Choroid plexus epithelial cell (primary cell): ENCODE data around the gene FBXW11.
"Not testable (repeated sequence)": the region's sequence is repeated elsewhere in the genome, so short reads cannot be mapped to it uniquely, and the experiment has no call there.

Experiments
- DNase-seq: peaks from one replicate; pipeline ENCODE4 v3.0.0-alpha.2; 2010; ENCODE audit warnings: low read depth
- H3K4me3 ChIP-seq: 2 replicates; pipeline ENCODE4 v1.5.1; 2011; ENCODE audit warnings: low read depth, mild to moderate bottlenecking, control low read depth, low read length, moderate library complexity
- TF ChIP-seq, protein P1 (sequence below): conservative IDR thresholded peaks from 2 replicates; pipeline ENCODE4 v1.5.1; 2011; ENCODE audit warnings: low read depth, mild to moderate bottlenecking, control low read depth, inconsistent platforms, low read length, moderate library complexity

Gene FBXW11

GRCh38 chr5:172020110-172020786 lies 13.8 kb upstream of the FBXW11 start:
- H3K4me3 ChIP-seq = not testable (repeated sequence)
- TF ChIP-seq, protein P1, sequence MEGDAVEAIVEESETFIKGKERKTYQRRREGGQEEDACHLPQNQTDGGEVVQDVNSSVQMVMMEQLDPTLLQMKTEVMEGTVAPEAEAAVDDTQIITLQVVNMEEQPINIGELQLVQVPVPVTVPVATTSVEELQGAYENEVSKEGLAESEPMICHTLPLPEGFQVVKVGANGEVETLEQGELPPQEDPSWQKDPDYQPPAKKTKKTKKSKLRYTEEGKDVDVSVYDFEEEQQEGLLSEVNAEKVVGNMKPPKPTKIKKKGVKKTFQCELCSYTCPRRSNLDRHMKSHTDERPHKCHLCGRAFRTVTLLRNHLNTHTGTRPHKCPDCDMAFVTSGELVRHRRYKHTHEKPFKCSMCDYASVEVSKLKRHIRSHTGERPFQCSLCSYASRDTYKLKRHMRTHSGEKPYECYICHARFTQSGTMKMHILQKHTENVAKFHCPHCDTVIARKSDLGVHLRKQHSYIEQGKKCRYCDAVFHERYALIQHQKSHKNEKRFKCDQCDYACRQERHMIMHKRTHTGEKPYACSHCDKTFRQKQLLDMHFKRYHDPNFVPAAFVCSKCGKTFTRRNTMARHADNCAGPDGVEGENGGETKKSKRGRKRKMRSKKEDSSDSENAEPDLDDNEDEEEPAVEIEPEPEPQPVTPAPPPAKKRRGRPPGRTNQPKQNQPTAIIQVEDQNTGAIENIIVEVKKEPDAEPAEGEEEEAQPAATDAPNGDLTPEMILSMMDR = peak; percentile 24

DNA sequence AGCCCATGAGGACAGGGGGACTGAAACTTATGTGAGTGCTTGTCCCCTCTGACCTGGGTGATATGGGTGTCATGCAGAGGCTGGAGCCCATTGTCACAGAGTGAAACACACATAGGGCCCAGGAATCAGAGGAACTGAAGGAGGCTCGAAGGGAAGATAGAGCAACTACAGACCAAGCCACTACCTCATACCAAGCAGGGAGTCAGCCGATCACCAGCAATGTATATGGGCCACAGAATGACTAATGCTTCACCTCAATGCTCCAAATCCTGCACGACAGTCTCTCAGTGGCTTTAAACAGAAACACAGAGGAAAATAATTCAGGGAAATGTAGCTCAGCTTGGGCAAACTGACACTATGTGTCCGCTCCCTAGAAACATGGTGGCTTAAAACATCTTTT lies 8.9 kb upstream of the FBXW11 start:
- H3K4me3 ChIP-seq = no peak overlapping the region
- DNase-seq = no peak
- TF ChIP-seq, protein P1 = no peak

More at GRCh38 chr5:172020110-172020786, 13.8 kb upstream of the FBXW11 start:
- DNase-seq = peak; percentile 55

DNA sequence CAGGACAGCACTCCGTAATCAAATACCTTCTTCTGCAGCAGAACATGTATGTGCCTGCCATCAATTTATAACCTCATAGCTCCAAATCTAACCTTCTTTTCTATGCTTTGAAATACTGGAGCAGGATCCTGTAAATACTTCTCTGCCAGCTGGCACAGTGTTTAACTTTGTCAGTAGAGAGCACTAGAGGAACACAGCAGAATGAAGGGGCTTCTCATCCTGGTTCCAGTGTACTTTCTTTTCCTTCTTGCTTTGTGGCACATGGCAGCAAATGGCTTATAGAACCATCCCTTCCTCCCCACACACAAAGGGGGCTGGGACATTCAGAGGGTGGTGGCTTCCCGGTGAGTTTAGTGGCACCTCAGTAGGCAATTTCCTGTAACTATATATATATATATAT lies 3.8 kb upstream of the FBXW11 start:
- TF ChIP-seq, protein P1 = peak; percentile 54
- peak; percentile 68 for DNase-seq
- no peak overlapping the region for H3K4me3 ChIP-seq

DNA sequence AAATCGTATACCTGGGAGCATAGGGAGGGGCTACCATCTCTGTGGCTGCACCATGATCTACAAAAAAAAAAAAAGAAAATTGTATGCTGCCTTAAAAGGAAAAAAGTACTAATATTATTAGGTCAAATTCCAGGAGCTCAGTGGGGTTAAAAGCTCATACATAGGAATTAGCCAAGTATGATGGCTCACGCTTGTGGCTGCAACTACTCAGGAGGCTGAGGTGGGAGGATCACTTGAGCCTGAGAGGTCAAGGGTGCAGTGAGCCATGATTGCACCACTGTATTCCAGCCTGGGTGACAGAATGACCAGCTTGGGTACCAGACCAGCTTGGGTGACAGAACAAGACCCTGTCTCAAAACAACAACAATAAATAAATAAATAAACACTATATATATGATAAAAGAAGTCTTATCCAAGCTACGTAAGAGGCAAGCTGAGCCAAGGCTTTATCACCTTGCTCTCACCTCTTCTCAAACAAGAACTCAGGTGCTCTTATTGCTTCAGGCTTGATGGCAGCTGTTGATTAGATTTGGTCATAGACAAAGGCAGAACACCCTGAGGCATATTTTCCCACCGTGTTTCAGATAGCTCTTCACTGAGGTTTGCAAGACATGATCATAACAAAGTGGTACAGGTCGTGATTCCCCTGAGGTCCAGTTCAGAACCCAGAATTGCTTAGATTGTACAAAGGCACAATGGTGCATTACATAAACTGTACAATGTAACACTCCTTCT lies 3.3 kb upstream of the FBXW11 start:
- no peak overlapping the region for H3K4me3 ChIP-seq
- TF ChIP-seq, protein P1 = no peak
- peak; percentile 46 for DNase-seq

DNA sequence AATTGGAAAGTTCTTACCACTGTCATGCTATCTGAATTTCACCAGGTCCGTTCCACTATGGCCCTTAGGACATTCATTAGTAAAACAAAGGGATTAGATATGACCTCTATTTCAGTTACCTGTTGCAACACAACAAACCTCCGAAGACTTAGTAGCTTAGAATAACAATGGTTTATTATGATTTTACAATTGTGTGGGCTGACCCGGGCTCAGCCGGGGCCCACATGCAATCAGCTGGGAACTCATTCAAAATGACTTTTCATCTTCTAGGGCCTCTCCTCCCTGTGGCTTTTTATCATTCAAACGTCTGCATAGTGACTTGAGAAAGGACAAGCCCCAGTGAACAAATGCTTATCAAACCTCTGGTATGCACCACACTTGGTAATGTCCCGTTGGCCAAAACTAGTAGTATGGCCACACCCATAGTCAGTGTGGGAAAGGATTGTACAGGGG lies 2.3 kb upstream of the FBXW11 start:
- TF ChIP-seq, protein P1 = no peak
- H3K4me3 ChIP-seq = no peak overlapping the region
- DNase-seq = peak; percentile 37

GRCh38 chr5:172008111-172008455 lies 1.6 kb upstream of the FBXW11 start:
- TF ChIP-seq, protein P1 = no peak
- DNase-seq = peak; percentile 56
- peak overlapping the region; percentile 85 for H3K4me3 ChIP-seq
